ENCODE results near the gene ZNF609. TPM values are rescaled to one million over a fixed set of nuclear protein-coding genes. Genes with fewer than 3 reads are reported as not detected.

The ZNF609 gene
- total RNA-seq, 4 donors from 2014 or later, result 38.3 to 53.7 (median 45.3) TPM

- Histone ChIP-seq H3K27me3 (no peaks in the 10 kb centered on the region), H3K36me3 (peaks cover 22 to 92% (median 77%) of the 10 kb centered on the region in 4 donors), H3K4me3 (no peak overlapping the region), H3K9me3 (no peaks in the 10 kb centered on the region), H3K4me1 (peaks cover 49 to 81% (median 61%) of the 10 kb centered on the region in 4 donors), H3K27ac (replicated peaks in 1 of 4) (peak overlapping the region; percentile 22 to 92 (median 67))
- intact Hi-C loops (cut with DNase I), result loop anchor here (5.0 kb wide), 2 partner anchors 120 to 220 kb away; no protein-coding TSS in a partner anchor
- TF ChIP-seq POLR2AphosphoS5 (IDR thresholded peaks at IDR 0.05), result no peak
- no peak for TF ChIP-seq POLR2A (IDR thresholded peaks at IDR 0.05; ENCODE audit: low read depth)
- no peak for TF ChIP-seq CTCF (IDR thresholded peaks at IDR 0.05)
- no peak for DNase-seq (ENCODE audit: extremely low spot score)
- WGBS, result 71% methylated on average over 2 of the region's 2 CpGs
Observed at GRCh38 chr15:64687172-64687571, 226.8 kb downstream of the ZNF609 start.

GRCh38 chr15:64687688-64688087, 227.3 kb downstream of the ZNF609 start:
- H3K27ac ChIP-seq (replicated peaks in 1 of 4), result peak overlapping the region; percentile 22 to 92 (median 67)
- H3K36me3 ChIP-seq, result peaks cover 22 to 92% (median 72%) of the 10 kb centered on the region in 4 donors
- peaks cover 54 to 81% (median 66%) of the 10 kb centered on the region in 4 donors for H3K4me1 ChIP-seq
- no peaks in the 10 kb centered on the region for H3K27me3 ChIP-seq
- no peaks in the 10 kb centered on the region for H3K9me3 ChIP-seq
- TF ChIP-seq CTCF (IDR thresholded peaks at IDR 0.05) (no peak), EP300 (IDR thresholded peaks at IDR 0.05) (no peak), POLR2A (IDR thresholded peaks at IDR 0.05; ENCODE audit: low read depth) (no peak), POLR2AphosphoS5 (IDR thresholded peaks at IDR 0.05) (no peak)
- H3K4me3 ChIP-seq, result no peak overlapping the region
- DNase-seq (ENCODE audit: extremely low spot score), result no peak
- WGBS, result 32% methylated on average over 3 of the region's 3 CpGs
- intact Hi-C loops (cut with DNase I), result loop anchor here (5.0 kb wide), 2 partner anchors 120 to 220 kb away; no protein-coding TSS in a partner anchor

GRCh38 chr15:64688770-64689169, 228.4 kb downstream of the ZNF609 start:
- 66% methylated on average over 3 of the region's 3 CpGs for WGBS
- Histone ChIP-seq H3K4me3 (no peak overlapping the region), H3K4me1 (peaks cover 59 to 84% (median 77%) of the 10 kb centered on the region in 4 donors), H3K9me3 (no peaks in the 10 kb centered on the region), H3K27ac (replicated peaks in 1 of 4) (peak overlapping the region; percentile 22 to 92 (median 67)), H3K36me3 (peaks cover 20 to 84% (median 66%) of the 10 kb centered on the region in 4 donors), H3K27me3 (no peaks in the 10 kb centered on the region)
- TF ChIP-seq POLR2AphosphoS5 (IDR thresholded peaks at IDR 0.05), result no peak
- TF ChIP-seq CTCF (IDR thresholded peaks at IDR 0.05), result no peak
- TF ChIP-seq POLR2A (IDR thresholded peaks at IDR 0.05; ENCODE audit: low read depth), result no peak
- no peak for TF ChIP-seq EP300 (IDR thresholded peaks at IDR 0.05)
- intact Hi-C loops (cut with DNase I), result loop anchor here (5.0 kb wide), 2 partner anchors 119 to 219 kb away; no protein-coding TSS in a partner anchor
- no peak for DNase-seq (ENCODE audit: extremely low spot score)

GRCh38 chr15:64690008-64690407, 229.6 kb downstream of the ZNF609 start:
- Histone ChIP-seq H3K4me3 (no peak overlapping the region), H3K4me1 (peaks cover 71 to 96% (median 89%) of the 10 kb centered on the region in 4 donors), H3K27ac (replicated peaks in 1 of 4) (peak overlapping the region; percentile 60 to 92 (median 88)), H3K27me3 (no peaks in the 10 kb centered on the region), H3K9me3 (no peaks in the 10 kb centered on the region), H3K36me3 (peaks cover 13 to 80% (median 62%) of the 10 kb centered on the region in 4 donors)
- no peak for TF ChIP-seq EP300 (IDR thresholded peaks at IDR 0.05)
- TF ChIP-seq CTCF (IDR thresholded peaks at IDR 0.05), result no peak
- TF ChIP-seq POLR2AphosphoS5 (IDR thresholded peaks at IDR 0.05), result no peak
- no peak for TF ChIP-seq POLR2A (IDR thresholded peaks at IDR 0.05; ENCODE audit: low read depth)
- intact Hi-C loops (cut with DNase I), result no loop called here
- WGBS, result 44% methylated on average over 3 of the region's 3 CpGs
- no peak for DNase-seq (ENCODE audit: extremely low spot score)
